B cell (primary cell): ENCODE data around the gene LANCL1. TPM values are rescaled to one million over a fixed set of nuclear protein-coding genes. Genes with fewer than 3 reads are reported as not detected.
A peak's percentile ranks its signal among the peaks of the same experiment; 100 is the strongest.

Source experiments
- ATAC-seq: fragments of 200-7000 bp; cut with Tn5 transposase; one replicate; pipeline ENCODE4 v1.10.0; 2021; ENCODE audit warnings: low read depth, mild to moderate bottlenecking, moderate number of reproducible peaks, moderate library complexity
- CTCF ChIA-PET: fragments of 350-600 bp; sonication (Branson Sonifier 250); formaldehyde crosslinking; loops from one replicate; lab custom pipeline; 2021; ENCODE audit warnings: antibody characterized with exemption, inconsistent platforms; lab: Charles Lee
- POLR2A ChIA-PET: fragments of 350-600 bp; sonication (Branson Sonifier 250); formaldehyde crosslinking; loops from one replicate; lab custom pipeline; 2021; ENCODE audit warnings: antibody characterized with exemption; lab: Charles Lee
- DNase-seq: peaks from one replicate; pipeline ENCODE4 v3.0.0; 2013
- H2AFZ ChIP-seq: 2 replicates; pipeline ENCODE4 v1.6.1; 2012; ENCODE audit warnings: mild to moderate bottlenecking, low read depth, low read length; ENCODE audit not compliant: insufficient read depth, poor library complexity, severe bottlenecking
- H3K27ac ChIP-seq, 2 donors: 1 replicate in 1 of 2; 2 replicates in 1 of 2; pipeline ENCODE4 v1.5.1; 2012 to 2013; ENCODE audit warnings: low read length in 2 of 2, mild to moderate bottlenecking in 2 of 2, moderate library complexity in 1 of 2
- H3K27me3 ChIP-seq, 4 experiments: fragments of 200-600 bp in 1 of 4; sonication (generic) in 1 of 4; replicated peaks in 1 of 4; 1 replicate in 2 of 4; 2 replicates in 2 of 4; pipeline versions ENCODE4 v1.6.1 to v1.7.0; 2013 to 2016; ENCODE audit warnings: low read length in 3 of 4, mild to moderate bottlenecking in 2 of 4, mixed read lengths in 1 of 4, moderate library complexity in 1 of 4; ENCODE audit not compliant: insufficient read depth in 4 of 4, control insufficient read depth in 3 of 4; ENCODE audit errors: control extremely low read depth in 1 of 4
- H3K36me3 ChIP-seq, 2 experiments: replicated peaks in 1 of 2; 1 replicate in 1 of 2; 2 replicates in 1 of 2; pipeline versions ENCODE4 v1.6.1 to v1.7.1; 2013; ENCODE audit warnings: low read length in 1 of 2; ENCODE audit not compliant: insufficient read depth in 2 of 2, control insufficient read depth in 1 of 2; ENCODE audit errors: control extremely low read depth in 1 of 2, extremely low read depth in 1 of 2
- H3K4me1 ChIP-seq, 2 donors: fragments of 200-600 bp in 1 of 2; sonication (generic) in 1 of 2; 1 replicate in 1 of 2; 2 replicates in 1 of 2; pipeline versions ENCODE4 v1.5.1 to v1.6.1; 2013 to 2017; ENCODE audit warnings: low read length in 2 of 2; ENCODE audit not compliant: control insufficient read depth in 2 of 2, insufficient read depth in 2 of 2
- H3K4me2 ChIP-seq: replicated peaks from 2 replicates; pipeline ENCODE3; 2012; ENCODE audit warnings: mild to moderate bottlenecking, low read depth, low read length; ENCODE audit not compliant: poor library complexity, severe bottlenecking
- H3K4me3 ChIP-seq, 5 experiments: fragments of 200-600 bp in 1 of 5; sonication (generic) in 1 of 5; 1 replicate in 3 of 5; 2 replicates in 2 of 5; pipeline versions ENCODE4 v1.5.1 to v1.7.0; 2011 to 2016; ENCODE audit warnings: low read length in 4 of 5, mild to moderate bottlenecking in 4 of 5, low read depth in 2 of 5, control low read depth in 1 of 5, moderate library complexity in 1 of 5; ENCODE audit not compliant: insufficient read depth in 1 of 5; ENCODE audit errors: control extremely low read depth in 1 of 5, extremely low read depth in 1 of 5
- H3K79me2 ChIP-seq: fragments of 200-600 bp; sonication (generic); one replicate; pipeline ENCODE4 v1.6.0; 2016; ENCODE audit warnings: low read length; ENCODE audit not compliant: control insufficient read depth, insufficient read depth
- H3K9ac ChIP-seq: fragments of 200-600 bp; sonication (generic); 2 replicates; pipeline ENCODE4 v1.6.1; 2017; ENCODE audit warnings: mild to moderate bottlenecking, low read length, moderate library complexity
- H3K9me3 ChIP-seq, 3 donors: one replicate each; pipeline versions ENCODE4 v1.6.1 to v1.7.1; 2013; ENCODE audit warnings: low read length in 2 of 3; ENCODE audit not compliant: control insufficient read depth in 2 of 3, insufficient read depth in 1 of 3; ENCODE audit errors: control extremely low read depth in 1 of 3
- H4K20me1 ChIP-seq: 2 replicates; pipeline ENCODE4 v1.6.0; 2012; ENCODE audit warnings: mild to moderate bottlenecking, low read length; ENCODE audit not compliant: insufficient read depth, control insufficient read depth, poor library complexity, severe bottlenecking
- H3K27ac Mint-ChIP-seq: one replicate; pipeline ENCODE4 v1.8.0; 2021; ENCODE audit warnings: mixed read lengths
- H3K27me3 Mint-ChIP-seq: one replicate; pipeline ENCODE4 v1.8.0; 2021; ENCODE audit warnings: mixed read lengths
- H3K4me1 Mint-ChIP-seq: one replicate; pipeline ENCODE4 v1.8.0; 2021; ENCODE audit warnings: mixed read lengths
- H3K4me3 Mint-ChIP-seq: one replicate; pipeline ENCODE4 v1.8.0; 2021; ENCODE audit warnings: mixed read lengths
- H3K9me3 Mint-ChIP-seq: one replicate; pipeline ENCODE4 v1.8.0; 2022; ENCODE audit warnings: mixed read lengths; ENCODE audit not compliant: insufficient read depth
- EZH2 ChIP-seq: IDR thresholded peaks from 2 replicates; pipeline ENCODE4 v1.6.1; 2012; ENCODE audit warnings: borderline replicate concordance, low read depth, mild to moderate bottlenecking, moderate library complexity, low read length; ENCODE audit not compliant: insufficient read depth, poor library complexity, severe bottlenecking
- WGBS: methylation state at CpG from one replicate; pipeline ENCODE4 v1.1.5; 2013; ENCODE audit warnings: missing lambda C conversion rate; ENCODE audit not compliant: insufficient coverage; 5-methylcytosine and 5-hydroxymethylcytosine counted together
- intact Hi-C: fragments of 100-400 bp; cut with micrococcal nuclease; formaldehyde crosslinking; loops from one replicate; pipeline ENCODE4 v1.10.0; 2022
- polyA plus RNA-seq: library from polyadenylated mRNA; depleted of rRNA; stranded (reverse); fragments of >200 nt; gene quantifications from 2 replicates; pipeline ENCODE4 v1.2.3, GENCODE V29; 2012
- total RNA-seq, 2 donors: library from RNA; stranded (reverse); fragments of 120-200 nt in 1 of 2; gene quantifications; 1 replicate in 1 of 2; 2 replicates in 1 of 2; pipeline versions ENCODE4 v1.2.3 to v1.2.4, GENCODE V29; 2013 to 2022
- TF ChIP-seq, protein P1 (sequence below): fragments of 200-600 bp; IDR thresholded peaks from one replicate; pipeline ENCODE4 v1.8.0; 2022; ENCODE audit warnings: antibody characterized with exemption, mild to moderate bottlenecking

Gene LANCL1
- total and polyA plus RNA-seq, 2 donors (not counting 1 experiment from before 2014, with no cell fraction given), result 14.8 to 30.0 TPM

DNA sequence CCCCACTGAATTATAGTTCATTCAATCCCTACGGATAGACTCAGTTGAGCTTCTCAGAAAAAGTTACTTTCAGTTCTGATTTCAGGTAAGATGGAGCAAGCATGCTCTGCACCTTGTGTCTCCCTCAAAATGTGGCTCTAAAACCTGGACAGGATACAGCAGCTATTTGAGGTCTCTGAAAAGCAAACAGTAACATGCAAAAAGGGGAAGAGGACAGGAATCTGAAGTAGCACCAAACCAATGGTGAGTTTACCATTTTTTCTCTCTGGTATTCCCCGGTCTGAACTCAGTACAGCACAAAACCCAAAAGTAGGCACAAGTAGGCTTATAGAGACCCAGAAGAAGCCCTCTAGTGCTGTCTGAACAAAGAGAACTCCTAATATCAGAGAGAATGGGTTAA is 34.1 kb downstream of the LANCL1 start:
- no peak for DNase-seq
- no peaks in the 10 kb centered on the region for H3K27me3 Mint-ChIP-seq
- ChIA-PET POLR2A (no interaction called here), CTCF (interaction anchor here (1.0 kb wide), 1 partner anchor 62 kb away, joined by 3 read pairs; no protein-coding TSS in a partner anchor)
- no peaks in the 10 kb centered on the region for H3K9me3 Mint-ChIP-seq
- Histone ChIP-seq H3K27me3 (no peaks in the 10 kb centered on the region), H3K4me1 (peaks cover 9 to 10% of the 10 kb centered on the region in 2 donors), H3K27ac (peak overlapping the region in 1 of 2 donors; percentile 38), H3K4me2 (no peak overlapping the region), H2AFZ (no peak overlapping the region), H3K79me2 (no peaks in the 10 kb centered on the region), H4K20me1 (no peaks in the 10 kb centered on the region), H3K9me3 (no peaks in the 10 kb centered on the region), H3K36me3 (peaks cover 11 to 20% of the 10 kb centered on the region in 2 experiments), H3K9ac (no peak overlapping the region), H3K4me3 (no peak overlapping the region)
- intact Hi-C loops, result no loop called here
- ATAC-seq, result no peak
- H3K27ac Mint-ChIP-seq, result no peak overlapping the region
- WGBS, result 49% methylated on average over 2 of the region's 2 CpGs
- TF ChIP-seq, protein P1, sequence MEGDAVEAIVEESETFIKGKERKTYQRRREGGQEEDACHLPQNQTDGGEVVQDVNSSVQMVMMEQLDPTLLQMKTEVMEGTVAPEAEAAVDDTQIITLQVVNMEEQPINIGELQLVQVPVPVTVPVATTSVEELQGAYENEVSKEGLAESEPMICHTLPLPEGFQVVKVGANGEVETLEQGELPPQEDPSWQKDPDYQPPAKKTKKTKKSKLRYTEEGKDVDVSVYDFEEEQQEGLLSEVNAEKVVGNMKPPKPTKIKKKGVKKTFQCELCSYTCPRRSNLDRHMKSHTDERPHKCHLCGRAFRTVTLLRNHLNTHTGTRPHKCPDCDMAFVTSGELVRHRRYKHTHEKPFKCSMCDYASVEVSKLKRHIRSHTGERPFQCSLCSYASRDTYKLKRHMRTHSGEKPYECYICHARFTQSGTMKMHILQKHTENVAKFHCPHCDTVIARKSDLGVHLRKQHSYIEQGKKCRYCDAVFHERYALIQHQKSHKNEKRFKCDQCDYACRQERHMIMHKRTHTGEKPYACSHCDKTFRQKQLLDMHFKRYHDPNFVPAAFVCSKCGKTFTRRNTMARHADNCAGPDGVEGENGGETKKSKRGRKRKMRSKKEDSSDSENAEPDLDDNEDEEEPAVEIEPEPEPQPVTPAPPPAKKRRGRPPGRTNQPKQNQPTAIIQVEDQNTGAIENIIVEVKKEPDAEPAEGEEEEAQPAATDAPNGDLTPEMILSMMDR, result no peak
- TF ChIP-seq EZH2, result no peak
- H3K4me1 Mint-ChIP-seq, result peaks cover 6% of the 10 kb centered on the region
- no peak overlapping the region for H3K4me3 Mint-ChIP-seq

DNA sequence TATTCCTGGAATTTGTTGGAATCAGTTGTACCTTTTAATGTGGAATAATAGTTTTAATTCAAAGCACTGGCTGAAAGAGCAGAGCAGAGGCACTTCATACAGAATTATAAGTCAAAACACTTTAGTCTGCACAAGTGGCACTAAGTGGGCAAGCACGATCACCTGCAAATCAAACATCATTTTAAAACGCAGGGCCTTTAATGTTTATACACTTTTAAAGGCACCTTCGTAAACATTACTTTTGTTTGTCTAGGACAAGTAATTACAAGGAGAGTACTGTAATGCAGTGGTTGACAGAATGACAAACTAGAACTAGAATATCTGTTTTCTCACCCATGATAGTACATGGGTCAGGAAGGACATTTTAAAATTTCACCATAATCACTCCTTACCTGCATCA is 36.4 kb downstream of the LANCL1 start:
- DNase-seq (no peak), ATAC-seq (no peak)
- ChIA-PET POLR2A (no interaction called here), CTCF (no interaction called here)
- Histone ChIP-seq H3K9ac (no peak overlapping the region), H3K27me3 (no peaks in the 10 kb centered on the region), H3K36me3 (peaks cover 13 to 30% of the 10 kb centered on the region in 2 experiments), H3K4me2 (no peak overlapping the region), H4K20me1 (no peaks in the 10 kb centered on the region), H2AFZ (no peak overlapping the region), H3K4me1 (peaks cover 9 to 10% of the 10 kb centered on the region in 2 donors), H3K4me3 (no peak overlapping the region), H3K27ac (no peak overlapping the region), H3K9me3 (no peaks in the 10 kb centered on the region), H3K79me2 (no peaks in the 10 kb centered on the region)
- TF ChIP-seq, protein P1, result no peak
- TF ChIP-seq EZH2, result no peak
- Mint-ChIP-seq H3K4me3 (no peak overlapping the region), H3K9me3 (no peaks in the 10 kb centered on the region), H3K4me1 (peaks cover 6% of the 10 kb centered on the region), H3K27ac (no peak overlapping the region), H3K27me3 (no peaks in the 10 kb centered on the region)
- WGBS, result no CpG with 5 or more reads among the region's 3 CpGs
- intact Hi-C loops, result no loop called here
